ENCODE data around the gene PIK3CB. TPM values are rescaled to one million over a fixed set of nuclear protein-coding genes. Genes with fewer than 3 reads are reported as not detected.
"Not testable (repeated sequence)": the region's sequence is repeated elsewhere in the genome, so short reads cannot be mapped to it uniquely, and the experiment has no call there.

PIK3CB gene
- total RNA-seq, 2 donors from 2014 or later = 43.4 to 51.5 TPM

- intact Hi-C loops (cut with DNase I) = no loop called here
- Histone ChIP-seq H3K27me3 (no peaks in the 10 kb centered on the region), H3K36me3 (no peaks in the 10 kb centered on the region), H3K9ac (ENCODE audit: low read depth in 2 of 2, low read length in 2 of 2) (no peak overlapping the region), H3K4me1 (no peaks in the 10 kb centered on the region), H3K4me3 (no peak overlapping the region), H3K27ac (no peak overlapping the region), H3K9me3 (no peaks in the 10 kb centered on the region)
- TF ChIP-seq CTCF (IDR thresholded peaks at IDR 0.05) = no peak
- no peak for DNase-seq
Measured at GRCh38 chr3:138812806-138813205, 21.9 kb downstream of the PIK3CB start.

- peak; percentile 32 for DNase-seq
- intact Hi-C loops (cut with DNase I) = no loop called here
- no peak for TF ChIP-seq CTCF (IDR thresholded peaks at IDR 0.05)
- H3K36me3 ChIP-seq = no peaks in the 10 kb centered on the region
- no peak overlapping the region for H3K4me3 ChIP-seq
- no peak overlapping the region for H3K9ac ChIP-seq (ENCODE audit: low read depth in 2 of 2, low read length in 2 of 2)
- H3K4me1 ChIP-seq = no peaks in the 10 kb centered on the region
- H3K9me3 ChIP-seq = no peaks in the 10 kb centered on the region
- no peaks in the 10 kb centered on the region for H3K27me3 ChIP-seq
- peak overlapping the region; percentile 67 for H3K27ac ChIP-seq
Measured at GRCh38 chr3:138809500-138810256, 25.1 kb downstream of the PIK3CB start.

- no peak for TF ChIP-seq CTCF (IDR thresholded peaks at IDR 0.05)
Measured at GRCh38 chr3:138806376-138807080, 28.2 kb downstream of the PIK3CB start.

DNA sequence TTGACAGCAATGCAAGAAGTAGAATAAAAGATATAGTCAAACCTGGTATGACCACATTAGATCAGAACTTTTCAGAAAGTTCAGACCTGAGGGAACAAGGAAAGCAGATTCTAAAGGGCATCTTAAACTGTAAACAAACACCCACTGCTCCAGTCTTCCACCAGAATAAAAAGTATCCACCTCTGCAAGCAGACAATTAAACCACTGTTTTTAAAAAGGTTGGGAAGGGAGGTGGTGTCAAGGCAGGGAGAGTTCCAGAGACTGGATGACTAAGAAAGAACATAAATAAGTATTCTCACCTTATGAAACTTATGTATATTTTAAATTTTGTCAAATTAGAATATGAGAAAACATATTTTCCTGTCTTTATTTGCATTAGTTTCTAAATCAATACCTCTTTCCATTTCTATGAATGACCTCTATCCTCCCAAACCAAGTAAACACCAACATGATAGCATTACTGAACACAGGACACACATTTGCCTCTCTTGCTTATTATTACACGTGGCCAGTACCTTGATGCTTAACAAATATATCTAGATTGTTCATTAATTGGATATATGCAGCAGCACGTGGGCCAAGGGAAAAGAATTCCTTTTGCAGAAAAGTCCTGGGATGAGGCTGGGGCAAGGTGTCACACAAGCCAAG lies 31.6 kb downstream of the PIK3CB start:
- intact Hi-C loops (cut with DNase I) = no loop called here
- Histone ChIP-seq H3K4me1 (no peaks in the 10 kb centered on the region), H3K27ac (no peak overlapping the region), H3K36me3 (no peaks in the 10 kb centered on the region), H3K9ac (ENCODE audit: low read depth in 2 of 2, low read length in 2 of 2) (no peak overlapping the region), H3K4me3 (no peak overlapping the region), H3K9me3 (no peaks in the 10 kb centered on the region), H3K27me3 (no peaks in the 10 kb centered on the region)
- TF ChIP-seq CTCF (IDR thresholded peaks at IDR 0.05) = no peak
- no peak for DNase-seq

More at GRCh38 chr3:138806376-138807080, 28.2 kb downstream of the PIK3CB start:
- H3K9ac ChIP-seq (ENCODE audit: low read depth in 2 of 2, low read length in 2 of 2) = no peak overlapping the region
- H3K27ac ChIP-seq = no peak overlapping the region
- H3K4me3 ChIP-seq = no peak overlapping the region
- no peaks in the 10 kb centered on the region for H3K36me3 ChIP-seq
- no peak for DNase-seq
- H3K27me3 ChIP-seq = no peaks in the 10 kb centered on the region
- intact Hi-C loops (cut with DNase I) = no loop called here
- H3K4me1 ChIP-seq = no peaks in the 10 kb centered on the region
- H3K9me3 ChIP-seq = no peaks in the 10 kb centered on the region

- H3K27me3 ChIP-seq; H3K9me3 ChIP-seq; H3K36me3 ChIP-seq; H3K4me1 ChIP-seq; H3K9ac ChIP-seq (ENCODE audit: low read depth in 2 of 2, low read length in 2 of 2); DNase-seq; H3K4me3 ChIP-seq; H3K27ac ChIP-seq; intact Hi-C loops (cut with DNase I): not testable (repeated sequence)
Measured at GRCh38 chr3:138802223-138802622, 32.5 kb downstream of the PIK3CB start.

Data from colonic mucosa (tissue), 4 donors.